K562 (cell line): ENCODE measurements around the gene TCF3. TPM values are rescaled to one million over a fixed set of nuclear protein-coding genes. Genes with fewer than 3 reads are reported as not detected.

ENCODE experiments used
- ATAC-seq: fragments of 200-7000 bp; cut with Tn5 transposase; 3 replicates; pipeline ENCODE4 v1.9.1; 2020; ENCODE audit warnings: moderate library complexity
- BruUV-seq: library from RNA; stranded (reverse); fragments of 400-500 nt; replicated peaks from 2 replicates; lab custom pipeline; 2021; lab: Mats Ljungman, UMichigan
- CTCF ChIA-PET: fragments of 300-600 bp; formaldehyde crosslinking; extraction: SDS; loops from one replicate; lab custom pipeline; 2021; ENCODE audit warnings: low intra/inter-chr PET ratio; lab: Yijun Ruan, JAX
- POLR2A ChIA-PET: fragments of 300-600, 350-650 bp; sonication (Branson Sonifier 250); formaldehyde crosslinking; extraction: SDS; loops from one replicate; lab custom pipeline; 2021; ENCODE audit warnings: antibody characterized with exemption, inconsistent platforms; lab: Yijun Ruan, JAX
- DNase-seq, 4 experiments: peaks; one replicate each; pipeline versions ENCODE4 v3.0.0 to v3.0.0-alpha.2; 2011 to 2018; ENCODE audit warnings: low spot score in 3 of 4, mixed read lengths in 3 of 4; ENCODE audit errors: extremely low read depth in 1 of 4
- FAIRE-seq: peaks from 2 replicates; lab custom pipeline; 2011; peaks lifted over from hg19 to GRCh38; lab: Jason Lieb, UNC
- H2AFZ ChIP-seq: 2 replicates; pipeline ENCODE4 v1.6.0; 2011; ENCODE audit warnings: low read depth, low read length, control low read depth, inconsistent platforms
- H3K27ac ChIP-seq: fragments of 200-600 bp; 3 replicates; pipeline ENCODE4 v1.8.0; 2011; ENCODE audit warnings: low read depth, mild to moderate bottlenecking, control low read depth, inconsistent platforms, low read length, moderate library complexity, mixed read lengths; ENCODE audit errors: extremely low read depth
- H3K27me3 ChIP-seq, 2 experiments: fragments of 300-600 bp in 1 of 2; 2 replicates in 1 of 2; 3 replicates in 1 of 2; pipeline versions ENCODE4 v1.6.0 to v1.8.0; 2011; ENCODE audit warnings: inconsistent platforms in 2 of 2, low read length in 2 of 2, mild to moderate bottlenecking in 1 of 2, mixed read lengths in 1 of 2, moderate library complexity in 1 of 2; ENCODE audit not compliant: control insufficient read depth in 2 of 2, insufficient read depth in 2 of 2
- H3K36me3 ChIP-seq: fragments of 300-600 bp; 3 replicates; pipeline ENCODE4 v1.8.0; 2011; ENCODE audit warnings: mild to moderate bottlenecking, low read length, inconsistent platforms; ENCODE audit not compliant: control insufficient read depth, insufficient read depth
- H3K4me1 ChIP-seq, 2 experiments: fragments of 200-600 bp in 1 of 2; replicated peaks in 1 of 2; 2 replicates in 1 of 2; 3 replicates in 1 of 2; pipeline versions ENCODE4 v1.5.1 to v1.8.0; 2011; ENCODE audit warnings: inconsistent platforms in 2 of 2, low read length in 2 of 2, mild to moderate bottlenecking in 1 of 2, mixed read lengths in 1 of 2, moderate library complexity in 1 of 2; ENCODE audit not compliant: control insufficient read depth in 2 of 2, insufficient read depth in 2 of 2
- H3K4me2 ChIP-seq: 2 replicates; pipeline ENCODE4 v1.6.1; 2011; ENCODE audit warnings: low read length, control low read depth, inconsistent platforms, mixed read lengths; ENCODE audit not compliant: insufficient read depth
- H3K4me3 ChIP-seq: fragments of 200-600 bp; sonication (generic), shearing (Covaris generic); 2 replicates; pipeline ENCODE4 v1.5.1; 2016; ENCODE audit warnings: control low read depth, inconsistent platforms
- H3K79me2 ChIP-seq: fragments of 200-600 bp; 3 replicates; pipeline ENCODE4 v1.8.0; 2011; ENCODE audit warnings: low read length, inconsistent platforms; ENCODE audit not compliant: control insufficient read depth, insufficient read depth
- H3K9ac ChIP-seq, 2 experiments: 2 replicates each; pipeline versions ENCODE4 v1.6.0 to v1.6.1; 2011; ENCODE audit warnings: low read depth in 2 of 2, low read length in 2 of 2, control low read depth in 1 of 2, inconsistent platforms in 1 of 2, mild to moderate bottlenecking in 1 of 2, mixed read lengths in 1 of 2; ENCODE audit not compliant: insufficient read depth in 1 of 2
- H3K9me1 ChIP-seq: one replicate; pipeline ENCODE4 v1.6.0; 2011; ENCODE audit warnings: inconsistent platforms, mild to moderate bottlenecking, low read length, moderate library complexity; ENCODE audit not compliant: control insufficient read depth, insufficient read depth
- H3K9me3 ChIP-seq: replicated peaks from 2 replicates; pipeline ENCODE4 v1.5.1; 2011; ENCODE audit warnings: low read depth, low read length, inconsistent platforms; ENCODE audit not compliant: control insufficient read depth, insufficient read depth
- H4K20me1 ChIP-seq: replicated peaks from 2 replicates; pipeline ENCODE4 v1.6.1; 2011; ENCODE audit warnings: low read length, inconsistent platforms, mixed read lengths; ENCODE audit not compliant: control insufficient read depth, insufficient read depth
- BCL6 ChIP-seq: fragments of 250-450 bp; sonication (Bioruptor Pico); IDR thresholded peaks from 2 replicates; pipeline ENCODE4 v1.4.0; 2020
- CBFA2T3 ChIP-seq: fragments of 450-650 bp; IDR thresholded peaks from 2 replicates; pipeline ENCODE4 v1.6.1; 2017
- DPF2 ChIP-seq: fragments of 450-650 bp; IDR thresholded peaks from 2 replicates; pipeline ENCODE4 v1.6.1; 2016
- EGR1 ChIP-seq: fragments of 450-650 bp; conservative IDR thresholded peaks from 2 replicates; pipeline ENCODE4 v1.6.1; 2017; ENCODE audit warnings: mild to moderate bottlenecking
- ESRRA ChIP-seq: fragments of 450-650 bp; IDR thresholded peaks from 2 replicates; pipeline ENCODE4 v1.6.1; 2014; ENCODE audit warnings: low read depth, mild to moderate bottlenecking, moderate library complexity, borderline replicate concordance
- GATAD2B ChIP-seq: fragments of 450-650 bp; IDR thresholded peaks from 2 replicates; pipeline ENCODE4 v1.6.1; 2017; ENCODE audit warnings: mild to moderate bottlenecking, borderline replicate concordance
- HDAC2 ChIP-seq: fragments of 450-650 bp; IDR thresholded peaks from 2 replicates; pipeline ENCODE4 v1.6.1; 2016; ENCODE audit warnings: mild to moderate bottlenecking
- HDAC3 ChIP-seq: fragments of 450-650 bp; IDR thresholded peaks from 2 replicates; pipeline ENCODE4 v1.6.1; 2018; ENCODE audit warnings: borderline replicate concordance, mild to moderate bottlenecking, moderate library complexity; ENCODE audit not compliant: partially characterized antibody
- HMGN3 ChIP-seq: IDR thresholded peaks from 2 replicates; pipeline ENCODE4 v1.6.1; 2011; ENCODE audit warnings: borderline replicate concordance, low read depth, mild to moderate bottlenecking, mixed read lengths, low read length; ENCODE audit not compliant: insufficient read length; ENCODE audit errors: extremely low read depth
- KDM1A ChIP-seq, 2 experiments: fragments of 450-650 bp; IDR thresholded peaks; 2 replicates each; pipeline ENCODE4 v1.6.1; 2016; ENCODE audit warnings: mild to moderate bottlenecking in 2 of 2
- KDM5B ChIP-seq: fragments of 200-600 bp; sonication (generic); IDR thresholded peaks from 2 replicates; pipeline ENCODE4 v1.6.1; 2012; ENCODE audit warnings: low read depth, mild to moderate bottlenecking, moderate library complexity, low read length, control low read depth, inconsistent platforms; ENCODE audit not compliant: insufficient replicate concordance
- MAFK ChIP-seq: IDR thresholded peaks from 2 replicates; pipeline ENCODE4 v1.6.1; 2011; ENCODE audit warnings: low read length, improper control_type of control experiment
- NRF1 ChIP-seq, 2 experiments: fragments of 450-650 bp; IDR thresholded peaks in 1 of 2; conservative IDR thresholded peaks in 1 of 2; 2 replicates each; pipeline ENCODE4 v1.6.1; 2014; ENCODE audit warnings: mild to moderate bottlenecking in 2 of 2
- PHF8 ChIP-seq: fragments of 200-600 bp; sonication (generic); IDR thresholded peaks from 2 replicates; pipeline ENCODE4 v1.6.1; 2012; ENCODE audit warnings: mixed run types, mild to moderate bottlenecking, inconsistent platforms, low read length, moderate library complexity, borderline replicate concordance
- RB1 ChIP-seq: fragments of 450-650 bp; IDR thresholded peaks from 2 replicates; pipeline ENCODE4 v1.6.1; 2017; ENCODE audit warnings: low read depth, mild to moderate bottlenecking
- RBBP5 ChIP-seq: fragments of 200-600 bp; sonication (generic); IDR thresholded peaks from 2 replicates; pipeline ENCODE4 v1.6.1; 2012; ENCODE audit warnings: borderline replicate concordance, mild to moderate bottlenecking, low read length, control low read depth, inconsistent platforms; ENCODE audit not compliant: insufficient read depth, poor library complexity, severe bottlenecking
- RBFOX2 ChIP-seq: fragments of 200-400 bp; formaldehyde crosslinking; IDR thresholded peaks from 2 replicates; pipeline ENCODE4 v1.6.1; 2017; ENCODE audit warnings: low read depth, mild to moderate bottlenecking, low read length, moderate library complexity
- SMARCA5 ChIP-seq: fragments of 450-650 bp; IDR thresholded peaks from 2 replicates; pipeline ENCODE4 v1.6.1; 2016
- SMC3 ChIP-seq: conservative IDR thresholded peaks from 2 replicates; pipeline ENCODE4 v1.6.1; 2011; ENCODE audit warnings: low read depth, low read length, improper control_type of control experiment; ENCODE audit not compliant: insufficient read depth
- ZBTB7A ChIP-seq: IDR thresholded peaks from 2 replicates; pipeline ENCODE4 v1.6.1; 2011; ENCODE audit warnings: low read depth, mild to moderate bottlenecking, low read length, moderate library complexity, borderline replicate concordance; ENCODE audit not compliant: control insufficient read depth
- ZKSCAN8 ChIP-seq: fragments of 200-800 bp; sonication (Bioruptor generic); IDR thresholded peaks from 2 replicates; pipeline ENCODE4 v1.6.1; 2016; ENCODE audit warnings: missing genetic modification characterization, missing compliant biosample characterization
- ZNF324 ChIP-seq: fragments of 250-450 bp; sonication (Bioruptor Pico); IDR thresholded peaks from 2 replicates; pipeline ENCODE4 v1.4.0; 2020; ENCODE audit warnings: mild to moderate bottlenecking
- ZSCAN29 ChIP-seq: fragments of 450-650 bp; IDR thresholded peaks from 2 replicates; pipeline ENCODE4 v1.6.1; 2017
- ZSCAN32 ChIP-seq: fragments of 450-650 bp; formaldehyde crosslinking; IDR thresholded peaks from 2 replicates; pipeline ENCODE4 v1.4.0; 2020; ENCODE audit warnings: mild to moderate bottlenecking, moderate library complexity
- WGBS: fragments of 100-300 bp; shearing (Covaris generic); methylation state at CpG from one replicate; pipeline ENCODE4 v1.1.6; 2016; ENCODE audit warnings: low coverage, mixed read lengths; ENCODE audit not compliant: insufficient coverage; ENCODE audit errors: missing lambda C conversion rate; 5-methylcytosine and 5-hydroxymethylcytosine counted together
- in situ Hi-C: fragments of 300-500 bp; cut with MboI; formaldehyde crosslinking; loops from 4 replicates; pipeline ENCODE4 v1.15.0; 2018; ENCODE audit warnings: inconsistent platforms, mixed read lengths
- intact Hi-C: fragments of 100-400 bp; cut with micrococcal nuclease; formaldehyde crosslinking; loops from 2 replicates; pipeline ENCODE4 v1.14.2; 2022
- polyA plus RNA-seq, 8 experiments: library from polyadenylated mRNA; depleted of rRNA in 4 of 8; stranded (reverse) in 5 of 8; unstranded in 3 of 8; fragments of >200 nt; fragmentation: Nextera tagmentation in 2 of 8; fragmentation: Illumina TruSeq in 1 of 8; extraction: Ambion mirVana in 2 of 8; extraction: Trizol in 1 of 8; gene quantifications; 2 replicates each; pipeline versions ENCODE4 v1.2.1 to v1.2.3, GENCODE V29; 2011 to 2014; ENCODE audit warnings: inconsistent platforms in 1 of 8, missing spikeins in 1 of 8
- total RNA-seq, 7 experiments: library from RNA; depleted of rRNA in 6 of 7; stranded (reverse); fragments of >200 nt in 6 of 7; fragmentation: Illumina TruSeq in 2 of 7; extraction: Trizol in 2 of 7; gene quantifications; 2 replicates each; pipeline versions ENCODE4 v1.2.1 to v1.2.3, GENCODE V29; 2011 to 2021; ENCODE audit warnings: low replicate concordance in 1 of 7

Gene TCF3
- total and polyA plus RNA-seq, 9 of the 15 experiments (the other 6 are each of a cell fraction or from before 2014, with no cell fraction given) = 5.6 to 259 (median 84.0) TPM

DNA sequence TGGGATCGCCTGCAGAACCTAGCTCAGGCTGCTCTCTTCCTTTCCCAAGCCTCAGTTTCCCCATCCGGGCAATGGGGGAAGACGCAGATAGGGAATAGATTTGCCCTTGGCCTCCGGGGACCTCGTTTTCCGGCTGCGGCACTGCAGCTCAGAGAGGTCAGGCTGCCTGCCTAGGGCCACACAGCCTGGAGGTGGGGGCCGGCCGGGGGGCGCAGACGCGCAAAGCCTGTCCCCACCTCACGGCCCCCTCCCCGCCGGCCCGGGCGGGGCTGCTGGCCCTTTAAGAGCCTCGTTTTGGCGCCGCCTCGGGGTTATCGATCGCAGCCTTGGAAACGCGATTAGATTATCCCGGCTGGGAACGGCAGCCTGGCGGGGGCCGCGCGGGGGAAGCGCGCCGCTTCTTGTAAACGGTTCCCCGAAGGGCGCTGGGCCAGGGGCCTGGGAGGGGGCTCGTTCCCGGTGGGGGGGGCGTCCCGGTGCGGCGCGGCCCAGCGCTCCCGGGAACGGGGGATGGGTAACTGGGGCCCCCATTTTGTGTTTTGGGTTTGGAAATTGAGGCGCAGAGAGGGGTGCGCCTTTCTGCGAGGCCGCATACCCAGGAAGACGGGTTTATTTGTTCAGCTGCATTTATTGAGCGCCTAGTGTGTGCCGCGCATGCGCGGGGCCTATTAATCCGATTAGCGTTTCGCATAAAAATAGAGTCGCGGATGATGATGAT is 23.4 kb upstream of the TCF3 start:
- H3K4me2 ChIP-seq = peak overlapping the region; percentile 57
- TF ChIP-seq HDAC2 (0 out of 2 replicates have a peak, but pooled peaks have one; percentile 16), ZSCAN32 (CRISPR knock-in tag) (no peak), MAFK (no peak), BCL6 (no peak), HDAC3 (no peak), RB1 (peak; percentile 64), ZNF324 (CRISPR knock-in tag) (no peak), RBBP5 (peak; percentile 33), RBFOX2 (0 out of 2 replicates have a peak, but pooled peaks have one; percentile 33), GATAD2B (peak; percentile 55; the same call in 1 of the 2 replicates), ZSCAN29 (no peak), SMC3 (no peak), ZKSCAN8 (peak; percentile 99), HMGN3 (peak; percentile 63), SMARCA5 (peak; percentile 58), NRF1 (conservative IDR thresholded peaks at IDR 0.05 in 1 of 2, IDR thresholded peaks at IDR 0.05 in 1 of 2) (peak; percentile 91 to 92), ESRRA (peak; percentile 46; the same call in 1 of the 2 replicates), CBFA2T3 (peak; percentile 20; the same call in 1 of the 2 replicates), ZBTB7A (peak; percentile 74), EGR1 (peak; percentile 45; the same call in 1 of the 2 replicates), DPF2 (peak; percentile 56; the same call in 1 of the 2 replicates), KDM5B (no peak), KDM1A (IDR thresholded peaks at IDR 0.05) (peak; percentile 50 to 81), PHF8 (peak; percentile 17; the same call in 1 of the 2 replicates)

More for the DNA sequence above, 23.4 kb upstream of the TCF3 start:
- H3K27ac ChIP-seq = no peak overlapping the region; the same call in 2 of the 3 replicates
- DNase-seq (peak in 3 of 4 experiments; percentile 65 to 70 (median 65)), FAIRE-seq (no peak), ATAC-seq (no peak)
- BruUV-seq = no TSS peak
- H3K9me1 ChIP-seq = peaks cover 4% of the 10 kb centered on the region
- intact Hi-C loops (no loop called here), in situ Hi-C loops (no loop called here)
- peak overlapping the region; percentile 74 for H2AFZ ChIP-seq
- 12% methylated on average over 28 of the region's 62 CpGs for WGBS
- peak overlapping the region; percentile 20 to 63; a peak in 2 of 4 replicates for H3K9ac ChIP-seq
- H3K79me2 ChIP-seq = no peaks in the 10 kb centered on the region
- H3K4me3 ChIP-seq = peak overlapping the region; percentile 38
- H3K4me1 ChIP-seq = peaks cover 17 to 68% of the 10 kb centered on the region in 2 experiments
- POLR2A ChIA-PET = interaction anchor here (0.6 to 1.0 kb wide), 4 partner anchors 9 to 183 kb away, joined by 3 read pairs; no protein-coding TSS in a partner anchor
- H3K9me3 ChIP-seq = no peaks in the 10 kb centered on the region
- H3K36me3 ChIP-seq = no peaks in the 10 kb centered on the region; the same call in 2 of the 3 replicates
- H3K27me3 ChIP-seq = no peaks in the 10 kb centered on the region
- H4K20me1 ChIP-seq = no peaks in the 10 kb centered on the region
- CTCF ChIA-PET = interaction anchor here (0.6 to 1.1 kb wide), 3 partner anchors 91 to 120 kb away, joined by 3 to 4 read pairs (median 3); no protein-coding TSS in a partner anchor
